PC-9 (cell line): ENCODE measurements around the gene EYA3. TPM values are rescaled to one million over a fixed set of nuclear protein-coding genes. Genes with fewer than 3 reads are reported as not detected.

ENCODE experiments used
- BruUV-seq: library from RNA; stranded (reverse); fragments of 400-500 nt; replicated peaks from 2 replicates; lab custom pipeline; 2021; lab: Mats Ljungman, UMichigan
- CTCF ChIA-PET: fragments of 300-600 bp; sonication (Branson Sonifier 250); formaldehyde crosslinking; loops from one replicate; lab custom pipeline; 2022; ENCODE audit warnings: antibody characterized with exemption; lab: Charles Lee
- POLR2A ChIA-PET: fragments of 300-600 bp; sonication (Branson Sonifier 250); formaldehyde crosslinking; loops from one replicate; lab custom pipeline; 2022; ENCODE audit warnings: antibody characterized with exemption; ENCODE audit not compliant: unreplicated experiment; lab: Charles Lee
- DNase-seq, 2 experiments: peaks; one replicate each; pipeline versions ENCODE4 v3.0.0 to v3.0.0-alpha.2; 2015 to 2022; ENCODE audit warnings: mixed read lengths in 1 of 2
- H2AFZ ChIP-seq: fragments of 200-600 bp; sonication (generic); 2 replicates; pipeline ENCODE4 v1.8.1; 2017; ENCODE audit warnings: antibody characterized with exemption
- H3F3A ChIP-seq: fragments of 200-600 bp; sonication (generic); 2 replicates; pipeline ENCODE4 v1.8.1; 2017; ENCODE audit warnings: antibody characterized with exemption, mild to moderate bottlenecking, low read depth; ENCODE audit not compliant: insufficient read depth
- H3K27ac ChIP-seq: fragments of 200-600 bp; sonication (generic); 2 replicates; pipeline ENCODE4 v1.6.1; 2016; ENCODE audit warnings: mixed run types
- H3K27me3 ChIP-seq: fragments of 200-600 bp; sonication (generic); 2 replicates; pipeline ENCODE4 v1.6.1; 2016; ENCODE audit warnings: low read depth, mixed run types; ENCODE audit not compliant: insufficient read depth
- H3K36me3 ChIP-seq: fragments of 200-600 bp; sonication (generic); 2 replicates; pipeline ENCODE4 v1.6.1; 2016; ENCODE audit warnings: low read depth, mixed run types
- H3K4me1 ChIP-seq: fragments of 200-600 bp; sonication (generic); replicated peaks from 2 replicates; pipeline ENCODE4 v1.6.1; 2016; ENCODE audit warnings: mixed run types; ENCODE audit not compliant: insufficient read depth
- H3K4me2 ChIP-seq: fragments of 200-600 bp; sonication (generic); 2 replicates; pipeline ENCODE4 v1.6.1; 2017; ENCODE audit warnings: mixed run types
- H3K4me3 ChIP-seq: fragments of 200-600 bp; sonication (generic); 2 replicates; pipeline ENCODE4 v1.6.1; 2016; ENCODE audit warnings: mixed run types
- H3K79me2 ChIP-seq: fragments of 200-600 bp; sonication (generic); 2 replicates; pipeline ENCODE4 v1.6.1; 2017; ENCODE audit warnings: low read depth, mixed run types
- H3K9me2 ChIP-seq: fragments of 200-600 bp; sonication (generic); 2 replicates; pipeline ENCODE4 v1.8.1; 2017; ENCODE audit warnings: mild to moderate bottlenecking; ENCODE audit not compliant: insufficient read depth
- H3K9me3 ChIP-seq: fragments of 200-600 bp; sonication (generic); 2 replicates; pipeline ENCODE4 v1.8.1; 2016; ENCODE audit warnings: low read depth; ENCODE audit not compliant: insufficient read depth
- H4K20me1 ChIP-seq: fragments of 200-600 bp; sonication (generic); 2 replicates; pipeline ENCODE4 v1.8.1; 2017; ENCODE audit not compliant: insufficient read depth
- CTCF ChIP-seq: fragments of 200-600 bp; sonication (generic); conservative IDR thresholded peaks from 2 replicates; pipeline ENCODE4 v1.6.1; 2017; ENCODE audit warnings: mixed run types, antibody characterized with exemption, mild to moderate bottlenecking, moderate library complexity
- EZH2 ChIP-seq: fragments of 200-600 bp; sonication (generic); IDR thresholded peaks from 2 replicates; pipeline ENCODE4 v1.8.0; 2017; ENCODE audit warnings: antibody characterized with exemption, low read depth
- intact Hi-C: fragments of 100-400 bp; cut with micrococcal nuclease; formaldehyde crosslinking; loops from one replicate; pipeline ENCODE4 v1.10.0; 2022; ENCODE audit not compliant: unreplicated experiment
- total RNA-seq: library from RNA; stranded (reverse); gene quantifications from 2 replicates; pipeline ENCODE4 v1.2.3, GENCODE V29; 2021

Gene EYA3
- total RNA-seq, 1 experiment from 2014 or later: 19.0 TPM

- no peak overlapping the region for H3K27ac ChIP-seq
- POLR2A ChIA-PET: no interaction called here
- DNase-seq: no peak
- H2AFZ ChIP-seq: no peak overlapping the region
- H3F3A ChIP-seq: peaks cover 11% of the 10 kb centered on the region; the same call in 1 of the 2 replicates
- H4K20me1 ChIP-seq: no peaks in the 10 kb centered on the region
- no peaks in the 10 kb centered on the region for H3K27me3 ChIP-seq
- no TSS peak for BruUV-seq
- H3K79me2 ChIP-seq: no peaks in the 10 kb centered on the region
- no peaks in the 10 kb centered on the region for H3K9me2 ChIP-seq
- no peaks in the 10 kb centered on the region for H3K4me1 ChIP-seq
- CTCF ChIA-PET: interaction anchor here (0.5 to 1.6 kb wide), 7 partner anchors 14 to 311 kb away, joined by 3 to 8 read pairs (median 3); partner anchors contain the start of genes FAM76A and XKR8
- intact Hi-C loops: no loop called here
- H3K4me3 ChIP-seq: no peak overlapping the region
- no peaks in the 10 kb centered on the region for H3K36me3 ChIP-seq
- no peaks in the 10 kb centered on the region for H3K9me3 ChIP-seq
- no peak for TF ChIP-seq CTCF
- TF ChIP-seq EZH2: no peak
- H3K4me2 ChIP-seq: no peak overlapping the region
These were observed 108.1 kb downstream of the EYA3 start for GRCh38 chr1:27980216-27980845.

GRCh38 chr1:27979859-27980201 is 108.6 kb downstream of the EYA3 start:
- H3K9me3 ChIP-seq: no peaks in the 10 kb centered on the region
- no peaks in the 10 kb centered on the region for H3K4me1 ChIP-seq
- no peak overlapping the region for H3K27ac ChIP-seq
- H3K4me2 ChIP-seq: no peak overlapping the region
- POLR2A ChIA-PET: no interaction called here
- H3K79me2 ChIP-seq: no peaks in the 10 kb centered on the region
- intact Hi-C loops: loop anchor here (2.0 to 10.0 kb wide), 2 partner anchors 121 to 315 kb away; no protein-coding TSS in a partner anchor
- no peaks in the 10 kb centered on the region for H4K20me1 ChIP-seq
- no peak for DNase-seq
- no peaks in the 10 kb centered on the region for H3K36me3 ChIP-seq
- no TSS peak for BruUV-seq
- no peak overlapping the region for H3K4me3 ChIP-seq
- H3F3A ChIP-seq: peaks cover 11% of the 10 kb centered on the region; the same call in 1 of the 2 replicates
- no peak overlapping the region for H2AFZ ChIP-seq
- no peak for TF ChIP-seq EZH2
- TF ChIP-seq CTCF: no peak
- H3K27me3 ChIP-seq: no peaks in the 10 kb centered on the region
- no peaks in the 10 kb centered on the region for H3K9me2 ChIP-seq
- CTCF ChIA-PET: interaction anchor here (0.5 to 1.6 kb wide), 4 partner anchors 13 to 310 kb away, joined by 3 read pairs; partner anchors contain the start of gene XKR8

GRCh38 chr1:27979151-27979858 is 109.1 kb downstream of the EYA3 start:
- Histone ChIP-seq H3F3A (peaks cover 11% of the 10 kb centered on the region; the same call in 1 of the 2 replicates), H3K36me3 (no peaks in the 10 kb centered on the region), H3K79me2 (no peaks in the 10 kb centered on the region), H3K9me3 (no peaks in the 10 kb centered on the region), H2AFZ (no peak overlapping the region), H4K20me1 (no peaks in the 10 kb centered on the region), H3K27ac (no peak overlapping the region), H3K4me2 (no peak overlapping the region), H3K4me1 (no peaks in the 10 kb centered on the region), H3K4me3 (no peak overlapping the region), H3K27me3 (no peaks in the 10 kb centered on the region), H3K9me2 (no peaks in the 10 kb centered on the region)
- TF ChIP-seq CTCF (peak; percentile 69), EZH2 (no peak)
- ChIA-PET CTCF (interaction anchor here (0.9 to 1.6 kb wide), 3 partner anchors 13 to 122 kb away, joined by 3 read pairs; partner anchors contain the start of gene XKR8), POLR2A (no interaction called here)
- peak in 1 of 2 experiments; percentile 46 for DNase-seq
- intact Hi-C loops: loop anchor here (2.0 to 10.0 kb wide), 2 partner anchors 121 to 315 kb away; no protein-coding TSS in a partner anchor
- no TSS peak for BruUV-seq
